COLO668 (cell line): Measurements from ENCODE around the gene HAUS7.

Experiments
- DNase-seq: peaks from one replicate; lab custom pipeline; 2025; ENCODE audit not compliant: unreplicated experiment; lab: John Stamatoyannopoulos, UW

HAUS7 gene

GRCh38 chrX:153477901-153478300 lies 7.5 kb upstream of the HAUS7 start:
- DNase-seq = no peak

GRCh38 chrX:153477364-153477857 lies 7.0 kb upstream of the HAUS7 start:
- no peak for DNase-seq

GRCh38 chrX:153476666-153477363 lies 6.4 kb upstream of the HAUS7 start:
- no peak for DNase-seq

- DNase-seq = no peak
These were observed 5.4 kb upstream of the HAUS7 start for GRCh38 chrX:153475751-153476281.

GRCh38 chrX:153475271-153475670 lies 4.9 kb upstream of the HAUS7 start:
- no peak for DNase-seq

GRCh38 chrX:153474718-153475117 lies 4.3 kb upstream of the HAUS7 start:
- DNase-seq = peak; percentile 54

GRCh38 chrX:153474266-153474665 lies 3.9 kb upstream of the HAUS7 start:
- no peak for DNase-seq

GRCh38 chrX:153473126-153473525 lies 2.8 kb upstream of the HAUS7 start:
- no peak for DNase-seq

GRCh38 chrX:153471663-153472280 lies 1.4 kb upstream of the HAUS7 start:
- no peak for DNase-seq

GRCh38 chrX:153469811-153470410 lies 465 bp downstream of the HAUS7 start:
- peak; percentile 73 for DNase-seq

- DNase-seq = no peak
These were observed 2.3 kb downstream of the HAUS7 start for GRCh38 chrX:153468008-153468580.

- DNase-seq = no peak
These were observed 4.5 kb downstream of the HAUS7 start for GRCh38 chrX:153465691-153466380.

- no peak for DNase-seq
These were observed 6.3 kb downstream of the HAUS7 start for GRCh38 chrX:153464116-153464515.

GRCh38 chrX:153463556-153463955 lies 6.8 kb downstream of the HAUS7 start:
- DNase-seq = no peak

- DNase-seq = no peak
These were observed 7.3 kb downstream of the HAUS7 start for GRCh38 chrX:153463031-153463430.

- DNase-seq = no peak
These were observed 8.1 kb downstream of the HAUS7 start for GRCh38 chrX:153462291-153462690.

- peak; percentile 51 for DNase-seq
These were observed 9.6 kb downstream of the HAUS7 start for GRCh38 chrX:153460826-153461225.

GRCh38 chrX:153459986-153460385 lies 10.4 kb downstream of the HAUS7 start:
- no peak for DNase-seq

- no peak for DNase-seq
These were observed 11.9 kb downstream of the HAUS7 start for GRCh38 chrX:153458476-153458875.

- DNase-seq = no peak
These were observed 12.4 kb downstream of the HAUS7 start for GRCh38 chrX:153457827-153458466.
